GM06990 (cell line): ENCODE data around the gene DACT2.

ENCODE experiments used
- DNase-seq: peaks from one replicate; pipeline ENCODE4 v3.0.0-alpha.2; 2011; ENCODE audit not compliant: insufficient read length; ENCODE audit errors: extremely low read depth
- H3K27me3 ChIP-seq: replicated peaks from 2 replicates; pipeline ENCODE4 v1.6.0; 2011; ENCODE audit warnings: low read length; ENCODE audit not compliant: control insufficient read depth, insufficient read depth
- H3K36me3 ChIP-seq: 2 replicates; pipeline ENCODE4 v1.5.1; 2011; ENCODE audit warnings: low read length; ENCODE audit not compliant: control insufficient read depth, insufficient read depth
- H3K4me3 ChIP-seq: replicated peaks from 2 replicates; pipeline ENCODE4 v1.5.1; 2011; ENCODE audit warnings: low read depth, mild to moderate bottlenecking, control low read depth, low read length
- CTCF ChIP-seq: IDR thresholded peaks from 2 replicates; pipeline ENCODE4 v1.5.1; 2011; ENCODE audit warnings: low read length, control low read depth, mild to moderate bottlenecking, inconsistent platforms; ENCODE audit not compliant: insufficient read depth, poor library complexity, severe bottlenecking

DACT2 gene

GRCh38 chr6:168353041-168353440, 33.5 kb upstream of the DACT2 start:
- Histone ChIP-seq H3K27me3 (no peaks in the 10 kb centered on the region), H3K4me3 (no peak overlapping the region), H3K36me3 (no peaks in the 10 kb centered on the region)
- DNase-seq = no peak
- no peak for TF ChIP-seq CTCF

- Histone ChIP-seq H3K4me3 (no peak overlapping the region), H3K27me3 (no peaks in the 10 kb centered on the region), H3K36me3 (no peaks in the 10 kb centered on the region)
- no peak for TF ChIP-seq CTCF
- DNase-seq = no peak
Observed at GRCh38 chr6:168352096-168352495, 32.5 kb upstream of the DACT2 start.

GRCh38 chr6:168349718-168350210, 30.2 kb upstream of the DACT2 start:
- DNase-seq = no peak
- Histone ChIP-seq H3K4me3 (no peak overlapping the region), H3K27me3 (no peaks in the 10 kb centered on the region), H3K36me3 (no peaks in the 10 kb centered on the region)
- TF ChIP-seq CTCF = no peak

- DNase-seq = no peak
- Histone ChIP-seq H3K4me3 (no peak overlapping the region), H3K27me3 (no peaks in the 10 kb centered on the region), H3K36me3 (no peaks in the 10 kb centered on the region)
- TF ChIP-seq CTCF = no peak
Observed at GRCh38 chr6:168348186-168348585, 28.6 kb upstream of the DACT2 start.

GRCh38 chr6:168347615-168348014, 28.0 kb upstream of the DACT2 start:
- DNase-seq = no peak
- Histone ChIP-seq H3K36me3 (no peaks in the 10 kb centered on the region), H3K4me3 (no peak overlapping the region), H3K27me3 (no peaks in the 10 kb centered on the region)
- TF ChIP-seq CTCF = no peak

- Histone ChIP-seq H3K4me3 (no peak overlapping the region), H3K36me3 (no peaks in the 10 kb centered on the region), H3K27me3 (no peaks in the 10 kb centered on the region)
- TF ChIP-seq CTCF = no peak
- DNase-seq = no peak
Observed at GRCh38 chr6:168347053-168347452, 27.5 kb upstream of the DACT2 start.
